SKM-1 treated with dmso at 0.1 percent for 144 hours (cell line): ENCODE data around the gene OR8J1.
"Not testable (repeated sequence)": the region's sequence is repeated elsewhere in the genome, so short reads cannot be mapped to it uniquely, and the experiment has no call there.

Experiments
- DNase-seq: peaks from one replicate; lab custom pipeline; 2025; ENCODE audit not compliant: unreplicated experiment; lab: John Stamatoyannopoulos, UW

OR8J1 gene

GRCh38 chr11:56353991-56354390, at the start of gene OR8J1:
TSS of gene OR8J1 (plus strand) at chr11:56354291. CDS start at chr11:56360247, 5,956 bp downstream.
- DNase-seq = no peak

GRCh38 chr11:56307836-56308235, 46.3 kb upstream of the OR8J1 start:
- DNase-seq = no peak

- DNase-seq = no peak
Observed at GRCh38 chr11:56314844-56315243, 39.2 kb upstream of the OR8J1 start, which contains the start of gene OR8K3. TSS of gene OR8K3 (plus strand) at chr11:56315144. CDS start at chr11:56318307, 3,163 bp downstream.

- DNase-seq = no peak
Observed at GRCh38 chr11:56331861-56332491, 22.1 kb upstream of the OR8J1 start.

- DNase-seq = no peak
Observed at GRCh38 chr11:56333156-56333555, 20.9 kb upstream of the OR8J1 start.

GRCh38 chr11:56340289-56340688, 13.8 kb upstream of the OR8J1 start:
- no peak for DNase-seq

GRCh38 chr11:56345739-56346138, 8.4 kb upstream of the OR8J1 start, which contains the start of gene OR8K1:
TSS of gene OR8K1 (plus strand) at chr11:56346039. CDS start at chr11:56346039, 0 bp downstream.
- no peak for DNase-seq

GRCh38 chr11:56375324-56375723, 21.2 kb downstream of the OR8J1 start, which contains the start of gene OR8U1:
TSS of gene OR8U1 (plus strand) at chr11:56375624. CDS start at chr11:56375624, 0 bp downstream.
- no peak for DNase-seq

GRCh38 chr11:56380120-56380519, 26.0 kb downstream of the OR8J1 start:
- no peak for DNase-seq

- DNase-seq = no peak
Observed at GRCh38 chr11:56394381-56394780, 40.3 kb downstream of the OR8J1 start.

- DNase-seq = no peak
Observed at GRCh38 chr11:56396047-56396446, 42.0 kb downstream of the OR8J1 start.

GRCh38 chr11:56401858-56402461, 47.9 kb downstream of the OR8J1 start:
- not testable (repeated sequence) for DNase-seq

- no peak for DNase-seq
Observed at GRCh38 chr11:56404393-56404792, 50.3 kb downstream of the OR8J1 start.

- no peak for DNase-seq
Observed at GRCh38 chr11:56410801-56411200, 56.7 kb downstream of the OR8J1 start.
